ENCODE results near the gene GYS1. TPM values are rescaled to one million over a fixed set of nuclear protein-coding genes. Genes with fewer than 3 reads are reported as not detected.

GYS1 gene
- total RNA-seq, 1 experiment from 2014 or later, result 20.2 TPM

GRCh38 chr19:48977061-48977460 is 16.0 kb downstream of the GYS1 start:
- no TSS peak for BruUV-seq (replicated peaks)
- in situ Hi-C loops (cut with HindIII; ENCODE audit: low pct_unique_long_range_greater_than_20kb, low sequenced_read_pairs) (no loop called here), intact Hi-C loops (cut with micrococcal nuclease; ENCODE audit: unreplicated experiment) (loop anchor here (10.0 kb wide), 1 partner anchor 192 kb away; no protein-coding TSS in a partner anchor)
- H3K4me1 ChIP-seq (ENCODE audit: control insufficient read depth, insufficient read depth, low read length), result no peaks in the 10 kb centered on the region
- CTCF ChIA-PET, result interaction anchor here (0.6 to 1.1 kb wide), 3 partner anchors 10 to 23 kb away, joined by 4 to 9 read pairs (median 4); partner anchors contain the start of gene RUVBL2
- H3K27me3 ChIP-seq (ENCODE audit: control insufficient read depth, insufficient read depth, low read length), result no peaks in the 10 kb centered on the region
- H3K36me3 ChIP-seq (ENCODE audit: control insufficient read depth, insufficient read depth, low read length), result no peaks in the 10 kb centered on the region
- ATAC-seq (no peak), DNase-seq (ENCODE audit: low read depth, low spot score) (no peak)
- no peaks in the 10 kb centered on the region for H3K9me3 ChIP-seq (ENCODE audit: control insufficient read depth, insufficient read depth, low read depth, low read length)
- no peak for TF ChIP-seq TCF7L2 (IDR thresholded peaks at IDR 0.05; ENCODE audit: low read depth, low read length)
- TF ChIP-seq SIN3A (IDR thresholded peaks at IDR 0.05; ENCODE audit: borderline replicate concordance, insufficient read depth, low read depth, low read length), result no peak
- no peak for TF ChIP-seq POLR2AphosphoS5 (IDR thresholded peaks at IDR 0.05; ENCODE audit: low read depth, low read length)
- no peak for TF ChIP-seq CTCF (IDR thresholded peaks at IDR 0.05)
- no peak for TF ChIP-seq REST (IDR thresholded peaks at IDR 0.05; ENCODE audit: insufficient read depth in 1 of 2, low read depth in 2 of 2, low read length in 1 of 2)
- POLR2A ChIA-PET, result no interaction called here
- H3K4me3 ChIP-seq (ENCODE audit: low read depth in 2 of 2, low read length in 2 of 2), result no peak overlapping the region
- no peak overlapping the region for H3K27ac ChIP-seq (ENCODE audit: low read length)

- ChIA-PET CTCF (interaction anchor here (0.5 to 0.7 kb wide), 3 partner anchors 11 to 107 kb away, joined by 4 to 9 read pairs (median 7); no protein-coding TSS in a partner anchor), POLR2A (no interaction called here)
- H3K27ac ChIP-seq (ENCODE audit: low read length), result no peak overlapping the region
- no peaks in the 10 kb centered on the region for H3K9me3 ChIP-seq (ENCODE audit: control insufficient read depth, insufficient read depth, low read depth, low read length)
- no TSS peak for BruUV-seq (replicated peaks)
- no peak overlapping the region for H3K4me3 ChIP-seq (ENCODE audit: low read depth in 2 of 2, low read length in 2 of 2)
- H3K4me1 ChIP-seq (ENCODE audit: control insufficient read depth, insufficient read depth, low read length), result no peaks in the 10 kb centered on the region
- no peaks in the 10 kb centered on the region for H3K36me3 ChIP-seq (ENCODE audit: control insufficient read depth, insufficient read depth, low read length)
- DNase-seq (ENCODE audit: low read depth, low spot score), result no peak
- in situ Hi-C loops (cut with HindIII; ENCODE audit: low pct_unique_long_range_greater_than_20kb, low sequenced_read_pairs), result no loop called here
- H3K27me3 ChIP-seq (ENCODE audit: control insufficient read depth, insufficient read depth, low read length), result no peaks in the 10 kb centered on the region
- intact Hi-C loops (cut with micrococcal nuclease; ENCODE audit: unreplicated experiment), result loop anchor here (10.0 kb wide), 1 partner anchor 191 kb away; no protein-coding TSS in a partner anchor
- no peak; the same call in 1 of the 2 replicates for ATAC-seq
- TF ChIP-seq POLR2AphosphoS5 (IDR thresholded peaks at IDR 0.05; ENCODE audit: low read depth, low read length), result no peak
- TF ChIP-seq TCF7L2 (IDR thresholded peaks at IDR 0.05; ENCODE audit: low read depth, low read length), result no peak
- no peak for TF ChIP-seq CTCF (IDR thresholded peaks at IDR 0.05)
- TF ChIP-seq SIN3A (IDR thresholded peaks at IDR 0.05; ENCODE audit: borderline replicate concordance, insufficient read depth, low read depth, low read length), result no peak
- TF ChIP-seq REST (IDR thresholded peaks at IDR 0.05; ENCODE audit: insufficient read depth in 1 of 2, low read depth in 2 of 2, low read length in 1 of 2), result no peak
Observed at GRCh38 chr19:48975947-48976847, 16.9 kb downstream of the GYS1 start.

Measured in Panc1 (cell line).